Neural progenitor cell (in vitro differentiated cells): ENCODE results near the gene CHST12.

Source experiments
- EZH2 ChIP-seq: fragments of 200-600 bp; sonication (generic); IDR thresholded peaks from 2 replicates; pipeline ENCODE4 v1.6.1; 2017; ENCODE audit warnings: antibody characterized with exemption, mild to moderate bottlenecking, moderate library complexity
- EZH2phosphoT487 ChIP-seq: fragments of 200-600 bp; sonication (generic); IDR thresholded peaks from 2 replicates; pipeline ENCODE4 v1.6.1; 2017; ENCODE audit warnings: antibody characterized with exemption
- TF ChIP-seq, protein P1 (sequence below): fragments of 200-600 bp; sonication (generic); IDR thresholded peaks from 2 replicates; pipeline ENCODE4 v1.5.1; 2017; ENCODE audit warnings: antibody characterized with exemption, mild to moderate bottlenecking

DNA sequence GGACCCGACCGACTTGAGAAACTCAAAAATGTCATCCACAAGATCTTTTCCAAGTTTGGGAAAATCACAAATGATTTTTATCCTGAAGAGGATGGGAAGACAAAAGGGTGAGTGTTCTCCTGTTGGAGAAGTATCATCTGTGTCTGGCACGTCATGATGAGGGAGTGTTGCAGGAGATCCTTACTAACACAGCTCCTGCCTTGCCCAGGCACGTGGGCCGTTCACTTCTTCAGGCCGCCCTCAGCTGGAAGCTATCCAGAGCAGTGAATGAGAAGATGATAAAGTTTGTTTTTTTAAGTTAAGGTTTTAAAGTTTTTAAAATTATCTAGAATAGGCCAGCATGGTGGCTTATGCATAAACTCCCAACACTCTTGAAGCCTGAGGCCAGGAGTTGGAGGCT is 42.6 kb upstream of the CHST12 start:
- TF ChIP-seq, protein P1, sequence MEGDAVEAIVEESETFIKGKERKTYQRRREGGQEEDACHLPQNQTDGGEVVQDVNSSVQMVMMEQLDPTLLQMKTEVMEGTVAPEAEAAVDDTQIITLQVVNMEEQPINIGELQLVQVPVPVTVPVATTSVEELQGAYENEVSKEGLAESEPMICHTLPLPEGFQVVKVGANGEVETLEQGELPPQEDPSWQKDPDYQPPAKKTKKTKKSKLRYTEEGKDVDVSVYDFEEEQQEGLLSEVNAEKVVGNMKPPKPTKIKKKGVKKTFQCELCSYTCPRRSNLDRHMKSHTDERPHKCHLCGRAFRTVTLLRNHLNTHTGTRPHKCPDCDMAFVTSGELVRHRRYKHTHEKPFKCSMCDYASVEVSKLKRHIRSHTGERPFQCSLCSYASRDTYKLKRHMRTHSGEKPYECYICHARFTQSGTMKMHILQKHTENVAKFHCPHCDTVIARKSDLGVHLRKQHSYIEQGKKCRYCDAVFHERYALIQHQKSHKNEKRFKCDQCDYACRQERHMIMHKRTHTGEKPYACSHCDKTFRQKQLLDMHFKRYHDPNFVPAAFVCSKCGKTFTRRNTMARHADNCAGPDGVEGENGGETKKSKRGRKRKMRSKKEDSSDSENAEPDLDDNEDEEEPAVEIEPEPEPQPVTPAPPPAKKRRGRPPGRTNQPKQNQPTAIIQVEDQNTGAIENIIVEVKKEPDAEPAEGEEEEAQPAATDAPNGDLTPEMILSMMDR: no peak
- TF ChIP-seq EZH2phosphoT487: no peak
- TF ChIP-seq EZH2: no peak
